Testis (tissue), 3 donors: ENCODE measurements around the gene KDM3B. TPM values are rescaled to one million over a fixed set of nuclear protein-coding genes. Genes with fewer than 3 reads are reported as not detected.
"Not testable (repeated sequence)": the region's sequence is repeated elsewhere in the genome, so short reads cannot be mapped to it uniquely, and the experiment has no call there.

ENCODE experiments used
- DNase-seq: peaks from one replicate; pipeline ENCODE4 v3.0.0-alpha.2; 2019
- H3K27ac ChIP-seq, 2 donors: fragments of 200-600 bp; sonication (generic); one replicate each; pipeline ENCODE4 v1.5.1; 2019
- H3K27me3 ChIP-seq: fragments of 200-600 bp; sonication (generic); one replicate; pipeline ENCODE4 v1.5.1; 2019
- H3K36me3 ChIP-seq: fragments of 200-600 bp; sonication (generic); one replicate; pipeline ENCODE4 v1.5.1; 2017; ENCODE audit warnings: low read depth; ENCODE audit errors: missing control alignments
- H3K4me1 ChIP-seq: fragments of 200-600 bp; sonication (generic); one replicate; pipeline ENCODE4 v1.5.1; 2019
- H3K4me3 ChIP-seq, 2 donors: fragments of 200-600 bp; sonication (generic); one replicate each; pipeline ENCODE4 v1.5.1; 2017 to 2019
- H3K9me3 ChIP-seq: fragments of 200-600 bp; sonication (generic); one replicate; pipeline ENCODE4 v1.5.1; 2017
- CTCF ChIP-seq, 3 experiments: fragments of 450-650 bp in 2 of 3; fragments of 200-600 bp in 1 of 3; sonication (generic) in 1 of 3; IDR thresholded peaks; one replicate each; pipeline ENCODE4 v1.5.1; 2016 to 2019; ENCODE audit warnings: antibody characterized with exemption in 3 of 3, mild to moderate bottlenecking in 2 of 3, moderate library complexity in 1 of 3
- POLR2A ChIP-seq: fragments of 450-650 bp; IDR thresholded peaks from one replicate; pipeline ENCODE4 v1.6.1; 2017; ENCODE audit warnings: antibody characterized with exemption, mild to moderate bottlenecking, moderate library complexity
- WGBS, 2 donors: methylation state at CpG; one replicate each; pipeline ENCODE4 v1.1.5; 2018; 5-methylcytosine and 5-hydroxymethylcytosine counted together
- intact Hi-C: fragments of 100-400 bp; cut with DNase I; formaldehyde crosslinking; loops from one replicate; pipeline ENCODE4 v1.15.1; 2023; ENCODE audit warnings: low total_unique reads
- polyA plus RNA-seq: library from polyadenylated mRNA; stranded (reverse); fragments of 350-450 nt; fragmentation: Illumina TruSeq; extraction: RNeasy Lipid Tissue Mini Kit (QIAGEN cat#74804); gene quantifications from one replicate; pipeline ENCODE4 v1.2.3, GENCODE V29; 2014; ENCODE audit warnings: low read depth, low replicate concordance; ENCODE audit not compliant: insufficient read depth
- total RNA-seq, 2 donors: library from RNA; depleted of rRNA; stranded (reverse); fragments of >200 nt; gene quantifications; one replicate each; pipeline ENCODE4 v1.2.3, GENCODE V29; 2016

KDM3B gene
- total and polyA plus RNA-seq, 3 donors from 2014 or later, result 61.8 to 85.3 (median 81.1) TPM

- H3K27me3 ChIP-seq, result no peaks in the 10 kb centered on the region
- peaks cover 4% of the 10 kb centered on the region for H3K4me1 ChIP-seq
- H3K4me3 ChIP-seq, result no peak overlapping the region
- intact Hi-C loops, result no loop called here
- 94 to 95% methylated on average over 8 of the region's 8 CpGs for WGBS, 2 donors
- H3K36me3 ChIP-seq, result no peaks in the 10 kb centered on the region
- H3K9me3 ChIP-seq, result no peaks in the 10 kb centered on the region
- no peak overlapping the region for H3K27ac ChIP-seq
- TF ChIP-seq CTCF (IDR thresholded peaks at IDR 0.05) (no peak), POLR2A (no peak)
- DNase-seq, result no peak
Observed at GRCh38 chr5:138382347-138382746, 29.9 kb downstream of the KDM3B start.

GRCh38 chr5:138385660-138386059 lies 33.2 kb downstream of the KDM3B start:
- TF ChIP-seq POLR2A (no peak), CTCF (IDR thresholded peaks at IDR 0.05) (no peak)
- Histone ChIP-seq H3K27ac (no peak overlapping the region), H3K4me1 (peaks cover 4% of the 10 kb centered on the region), H3K9me3 (no peaks in the 10 kb centered on the region), H3K27me3 (no peaks in the 10 kb centered on the region), H3K36me3 (no peaks in the 10 kb centered on the region), H3K4me3 (no peak overlapping the region)
- 60 to 68% methylated on average over 1 of the region's 1 CpG for WGBS, 2 donors
- DNase-seq, result no peak
- intact Hi-C loops, result no loop called here

- WGBS, 2 donors, result 79 to 81% methylated on average over 10 of the region's 10 CpGs
- H3K27ac ChIP-seq, result no peak overlapping the region
- no peaks in the 10 kb centered on the region for H3K9me3 ChIP-seq
- intact Hi-C loops, result no loop called here
- peaks cover 4% of the 10 kb centered on the region for H3K4me1 ChIP-seq
- TF ChIP-seq CTCF (IDR thresholded peaks at IDR 0.05) (no peak), POLR2A (no peak)
- H3K4me3 ChIP-seq, result no peak overlapping the region
- no peaks in the 10 kb centered on the region for H3K36me3 ChIP-seq
- peak; percentile 30 for DNase-seq
- H3K27me3 ChIP-seq, result no peaks in the 10 kb centered on the region
Observed at GRCh38 chr5:138386290-138386689, 33.8 kb downstream of the KDM3B start.

GRCh38 chr5:138389332-138389731 lies 36.8 kb downstream of the KDM3B start:
- Histone ChIP-seq H3K36me3 (no peaks in the 10 kb centered on the region), H3K4me1 (peaks cover 12% of the 10 kb centered on the region), H3K9me3 (no peaks in the 10 kb centered on the region), H3K27me3 (no peaks in the 10 kb centered on the region), H3K27ac (no peak overlapping the region), H3K4me3 (no peak overlapping the region)
- intact Hi-C loops, result no loop called here
- no peak for TF ChIP-seq CTCF (IDR thresholded peaks at IDR 0.05)
- no peak for TF ChIP-seq POLR2A
- 89 to 90% methylated on average over 3 of the region's 3 CpGs for WGBS, 2 donors
- DNase-seq, result no peak

- H3K9me3 ChIP-seq, intact Hi-C loops, H3K4me3 ChIP-seq, DNase-seq, H3K27ac ChIP-seq, H3K27me3 ChIP-seq, H3K36me3 ChIP-seq: not testable (repeated sequence)
- peaks cover 12% of the 10 kb centered on the region for H3K4me1 ChIP-seq
- 95 to 96% methylated on average over 10 of the region's 10 CpGs for WGBS, 2 donors
Observed at GRCh38 chr5:138389911-138390310, 37.4 kb downstream of the KDM3B start.
